SK-N-SH treated with all-trans-retinoic acid at 6 μM for 48 hours (cell line): ENCODE measurements around the gene POLE.

Experiments
- ZNF8 ChIP-seq: fragments of 450-650 bp; formaldehyde crosslinking; IDR thresholded peaks from 2 replicates; pipeline ENCODE4 v1.5.0; 2020; ENCODE audit warnings: mild to moderate bottlenecking, moderate library complexity
- TF ChIP-seq, protein P1 (sequence below): fragments of 250-450 bp; sonication (Bioruptor Pico); IDR thresholded peaks from 2 replicates; pipeline ENCODE4 v1.8.0; 2020; ENCODE audit warnings: mild to moderate bottlenecking, moderate library complexity, borderline replicate concordance
- TF ChIP-seq, protein P2 (sequence below): fragments of 250-450 bp; sonication (Bioruptor Pico); IDR thresholded peaks from 2 replicates; pipeline ENCODE4 v1.5.1; 2021; ENCODE audit warnings: mild to moderate bottlenecking, moderate library complexity

DNA sequence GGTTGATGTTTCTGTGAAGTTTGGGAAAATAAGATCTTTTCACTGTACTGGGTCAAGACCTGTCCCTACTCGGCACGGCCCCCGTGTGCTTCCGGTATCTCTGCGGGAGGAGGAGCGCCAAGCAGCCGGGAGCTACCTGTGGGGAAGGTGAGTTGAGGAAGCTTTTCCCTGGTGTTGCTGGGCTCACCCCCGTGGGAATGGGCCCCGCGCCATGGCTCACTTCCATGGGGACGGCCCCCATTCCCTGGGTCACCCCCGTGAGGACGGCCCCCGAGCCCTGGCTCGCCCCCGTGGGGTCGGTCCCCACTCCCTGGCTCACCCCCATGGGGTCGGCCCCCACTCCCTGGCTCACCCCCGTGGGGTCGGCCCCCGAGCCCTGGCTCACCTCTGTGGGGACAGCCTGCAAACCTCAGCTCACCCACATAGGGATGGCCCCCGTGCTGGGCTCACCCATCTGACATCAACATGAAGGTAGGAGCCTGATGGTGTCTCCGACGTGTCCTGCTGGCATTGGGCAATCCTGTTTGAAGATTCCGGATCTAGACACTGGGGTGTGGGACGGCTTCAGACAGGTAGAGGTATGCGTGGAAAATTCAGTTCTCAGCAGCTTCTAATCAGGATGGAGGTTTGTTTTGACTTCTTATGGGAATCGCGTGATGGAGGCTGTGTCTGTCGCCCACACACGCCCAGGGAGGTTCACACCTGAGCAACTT lies 85.8 kb downstream of the POLE start:
- TF ChIP-seq, protein P1, sequence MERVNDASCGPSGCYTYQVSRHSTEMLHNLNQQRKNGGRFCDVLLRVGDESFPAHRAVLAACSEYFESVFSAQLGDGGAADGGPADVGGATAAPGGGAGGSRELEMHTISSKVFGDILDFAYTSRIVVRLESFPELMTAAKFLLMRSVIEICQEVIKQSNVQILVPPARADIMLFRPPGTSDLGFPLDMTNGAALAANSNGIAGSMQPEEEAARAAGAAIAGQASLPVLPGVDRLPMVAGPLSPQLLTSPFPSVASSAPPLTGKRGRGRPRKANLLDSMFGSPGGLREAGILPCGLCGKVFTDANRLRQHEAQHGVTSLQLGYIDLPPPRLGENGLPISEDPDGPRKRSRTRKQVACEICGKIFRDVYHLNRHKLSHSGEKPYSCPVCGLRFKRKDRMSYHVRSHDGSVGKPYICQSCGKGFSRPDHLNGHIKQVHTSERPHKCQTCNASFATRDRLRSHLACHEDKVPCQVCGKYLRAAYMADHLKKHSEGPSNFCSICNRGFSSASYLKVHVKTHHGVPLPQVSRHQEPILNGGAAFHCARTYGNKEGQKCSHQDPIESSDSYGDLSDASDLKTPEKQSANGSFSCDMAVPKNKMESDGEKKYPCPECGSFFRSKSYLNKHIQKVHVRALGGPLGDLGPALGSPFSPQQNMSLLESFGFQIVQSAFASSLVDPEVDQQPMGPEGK (CRISPR knock-in tag): no peak
- TF ChIP-seq, protein P2, sequence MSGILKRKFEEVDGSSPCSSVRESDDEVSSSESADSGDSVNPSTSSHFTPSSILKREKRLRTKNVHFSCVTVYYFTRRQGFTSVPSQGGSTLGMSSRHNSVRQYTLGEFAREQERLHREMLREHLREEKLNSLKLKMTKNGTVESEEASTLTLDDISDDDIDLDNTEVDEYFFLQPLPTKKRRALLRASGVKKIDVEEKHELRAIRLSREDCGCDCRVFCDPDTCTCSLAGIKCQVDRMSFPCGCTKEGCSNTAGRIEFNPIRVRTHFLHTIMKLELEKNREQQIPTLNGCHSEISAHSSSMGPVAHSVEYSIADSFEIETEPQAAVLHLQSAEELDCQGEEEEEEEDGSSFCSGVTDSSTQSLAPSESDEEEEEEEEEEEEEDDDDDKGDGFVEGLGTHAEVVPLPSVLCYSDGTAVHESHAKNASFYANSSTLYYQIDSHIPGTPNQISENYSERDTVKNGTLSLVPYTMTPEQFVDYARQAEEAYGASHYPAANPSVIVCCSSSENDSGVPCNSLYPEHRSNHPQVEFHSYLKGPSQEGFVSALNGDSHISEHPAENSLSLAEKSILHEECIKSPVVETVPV (CRISPR knock-in tag): no peak
- no peak for TF ChIP-seq ZNF8 (CRISPR knock-in tag)
